HG03520 (cell line): Measurements from ENCODE around the gene PHF12.
A peak's percentile ranks its signal among the peaks of the same experiment; 100 is the strongest.

Experiments
- ATAC-seq: cut with Tn5 transposase; IDR thresholded peaks from one replicate; pipeline ENCODE4 v1.9.1; 2021; ENCODE audit warnings: mild to moderate bottlenecking, moderate library complexity; ENCODE audit not compliant: unreplicated experiment

PHF12 gene

GRCh38 chr17:28956112-28956511 is 4.8 kb upstream of the PHF12 start:
- no peak for ATAC-seq

- no peak for ATAC-seq
These were observed 4.1 kb upstream of the PHF12 start for GRCh38 chr17:28955408-28955807.

- no peak for ATAC-seq
These were observed 3.6 kb upstream of the PHF12 start for GRCh38 chr17:28954886-28955285.

- no peak for ATAC-seq
These were observed 2.3 kb upstream of the PHF12 start for GRCh38 chr17:28953444-28954118.

- peak; percentile 53 for ATAC-seq
These were observed 965 bp upstream of the PHF12 start for GRCh38 chr17:28951991-28952975.

- peak; percentile 6 for ATAC-seq
These were observed 428 bp downstream of the PHF12 start for GRCh38 chr17:28950752-28951427.

GRCh38 chr17:28950017-28950751 is 1.1 kb downstream of the PHF12 start:
- no peak for ATAC-seq

- ATAC-seq = no peak
These were observed 1.9 kb downstream of the PHF12 start for GRCh38 chr17:28949185-28950016.

- ATAC-seq = no peak
These were observed 2.5 kb downstream of the PHF12 start for GRCh38 chr17:28948873-28949184.

- ATAC-seq = no peak
These were observed 3.0 kb downstream of the PHF12 start for GRCh38 chr17:28948342-28948741.

GRCh38 chr17:28947639-28948038 is 3.7 kb downstream of the PHF12 start:
- no peak for ATAC-seq

GRCh38 chr17:28946239-28946638 is 5.1 kb downstream of the PHF12 start:
- ATAC-seq = no peak

GRCh38 chr17:28944862-28945741 is 6.2 kb downstream of the PHF12 start:
- ATAC-seq = no peak

- no peak for ATAC-seq
These were observed 7.0 kb downstream of the PHF12 start for GRCh38 chr17:28944343-28944742.

GRCh38 chr17:28942925-28943324 is 8.4 kb downstream of the PHF12 start:
- ATAC-seq = no peak

GRCh38 chr17:28941251-28941650 is 10.1 kb downstream of the PHF12 start:
- ATAC-seq = no peak

GRCh38 chr17:28940675-28941074 is 10.6 kb downstream of the PHF12 start:
- ATAC-seq = no peak

- ATAC-seq = no peak
These were observed 11.2 kb downstream of the PHF12 start for GRCh38 chr17:28940142-28940541.

- ATAC-seq = no peak
These were observed 12.8 kb downstream of the PHF12 start for GRCh38 chr17:28938552-28938951.
